Stimulated activated CD4-positive, alpha-beta T cell treated with anti-CD3 and anti-CD28 coated beads, Interleukin-4, amount 100 ng/mL, for 48 hours (primary cell): ENCODE results near the gene VASP.

Source experiments
- DNase-seq, 2 donors: peaks; one replicate each; pipeline ENCODE4 v3.0.0-alpha.2; 2020; ENCODE audit warnings: low read depth in 2 of 2

Gene VASP

DNA sequence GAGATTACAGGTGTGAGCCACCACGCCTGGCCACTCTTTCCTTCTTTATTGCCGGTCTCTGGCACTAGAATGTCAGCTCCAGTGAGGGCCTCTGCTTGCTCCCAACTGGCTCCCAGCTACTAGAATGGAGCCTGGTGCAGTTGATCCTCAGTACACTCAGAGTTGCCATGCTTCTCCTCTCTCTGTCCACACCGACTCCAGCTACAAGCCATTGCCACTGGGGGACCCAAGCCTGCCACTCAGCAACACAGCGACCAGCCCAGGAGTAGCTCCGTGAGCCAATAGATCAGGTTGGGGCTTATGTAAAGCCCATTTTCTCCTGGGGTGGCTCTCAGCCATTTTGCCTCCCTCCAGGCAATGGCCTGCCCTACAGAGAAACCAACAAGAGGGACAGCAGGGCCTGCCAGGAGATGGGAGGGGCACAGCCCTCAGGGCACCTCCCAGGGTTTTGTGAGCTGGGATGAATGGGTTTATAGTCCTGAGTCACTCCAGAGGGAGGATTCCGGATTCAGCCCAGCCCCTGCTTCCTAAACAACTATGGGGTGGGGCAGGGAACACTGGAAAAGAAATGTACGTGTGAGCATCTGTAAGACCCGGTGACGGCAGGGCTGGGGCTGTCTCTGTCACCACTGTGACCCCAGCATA is 40.8 kb downstream of the VASP start:
- no peak for DNase-seq

DNA sequence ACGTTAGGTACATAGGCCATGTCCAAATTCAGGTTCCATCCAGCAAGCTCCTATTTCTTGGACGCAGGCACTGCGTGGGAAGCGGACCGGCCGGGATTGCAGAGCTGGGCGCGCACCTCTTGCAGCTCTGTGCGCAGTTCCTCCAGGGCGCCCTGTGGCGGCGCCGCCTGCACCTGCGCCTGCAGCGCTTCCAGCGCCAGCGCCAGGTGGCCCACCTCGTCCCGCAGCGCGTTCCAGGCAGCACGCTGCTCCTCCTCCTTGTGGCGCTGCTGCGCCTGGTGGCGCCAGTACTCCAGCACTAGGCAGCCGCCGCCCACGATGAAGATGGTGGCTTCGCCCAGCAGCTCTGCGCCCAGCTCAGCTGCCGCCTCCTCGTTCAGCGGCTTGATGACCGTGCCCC is 46.2 kb downstream of the VASP start:
- DNase-seq: no peak

DNA sequence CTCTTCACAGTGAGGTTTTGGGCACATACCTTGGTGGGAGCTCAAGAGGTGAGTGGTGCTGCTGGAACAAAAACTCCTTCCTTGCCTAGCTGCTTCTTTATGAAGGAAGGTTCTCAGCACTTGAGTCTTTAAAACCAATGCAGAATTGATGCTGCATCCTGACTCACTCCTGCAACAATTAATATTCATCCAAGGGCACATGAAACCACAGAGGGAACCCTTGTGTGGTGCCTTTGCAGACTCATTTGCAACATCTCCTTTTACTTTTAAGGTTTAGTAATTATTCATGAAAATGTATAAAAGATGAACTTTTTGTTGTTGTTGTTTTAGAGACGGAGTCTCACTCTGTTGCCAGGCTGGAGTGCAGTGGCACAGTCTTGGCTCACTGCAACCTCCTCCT is 47.2 kb downstream of the VASP start:
- no peak for DNase-seq

- DNase-seq: no peak
These were observed 49.6 kb downstream of the VASP start for GRCh38 chr19:45556835-45557234.

- peak; percentile 48 to 52 for DNase-seq
These were observed 51.2 kb downstream of the VASP start for GRCh38 chr19:45558399-45558878.

- DNase-seq: no peak
These were observed 52.8 kb downstream of the VASP start for GRCh38 chr19:45560038-45560437.

- DNase-seq: no peak
These were observed 53.4 kb downstream of the VASP start for GRCh38 chr19:45560686-45561085.

DNA sequence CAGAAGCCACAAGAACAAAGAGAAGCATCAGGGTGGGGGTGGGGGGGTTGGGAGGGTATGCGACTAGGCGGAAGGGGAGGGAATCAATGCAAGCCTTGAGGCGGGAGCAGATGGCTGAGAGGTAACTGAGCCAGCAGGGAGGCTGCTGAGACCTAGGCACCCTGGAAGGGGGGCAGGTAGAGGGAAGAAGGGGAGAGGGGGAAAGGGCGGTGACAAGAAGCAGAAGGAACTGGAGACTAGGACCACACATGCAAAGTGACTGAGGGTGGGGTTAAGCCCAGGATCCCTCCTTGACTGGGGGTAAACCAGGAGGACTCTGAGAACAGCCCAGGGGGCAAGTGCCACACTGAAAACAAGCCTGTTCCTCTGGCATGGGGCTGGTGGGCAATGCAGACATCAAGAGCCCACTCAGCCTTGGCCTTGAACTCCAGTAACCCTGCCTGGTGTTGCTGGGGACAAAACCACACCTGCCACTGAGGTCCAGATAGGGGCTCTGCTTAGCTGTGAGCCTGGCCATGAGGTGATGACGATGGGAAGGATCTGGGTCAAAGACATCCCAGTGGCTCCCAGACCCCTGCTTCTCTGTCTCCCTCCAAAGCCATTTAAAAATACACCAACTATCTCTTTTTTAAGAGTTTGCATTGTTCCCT is 57.0 kb downstream of the VASP start:
- DNase-seq: no peak

GRCh38 chr19:45567609-45568008 is 60.3 kb downstream of the VASP start:
- DNase-seq: no peak

GRCh38 chr19:45568732-45569131 is 61.5 kb downstream of the VASP start:
- no peak for DNase-seq

GRCh38 chr19:45569619-45570421 is 62.5 kb downstream of the VASP start:
- DNase-seq: peak; percentile 62 to 69

DNA sequence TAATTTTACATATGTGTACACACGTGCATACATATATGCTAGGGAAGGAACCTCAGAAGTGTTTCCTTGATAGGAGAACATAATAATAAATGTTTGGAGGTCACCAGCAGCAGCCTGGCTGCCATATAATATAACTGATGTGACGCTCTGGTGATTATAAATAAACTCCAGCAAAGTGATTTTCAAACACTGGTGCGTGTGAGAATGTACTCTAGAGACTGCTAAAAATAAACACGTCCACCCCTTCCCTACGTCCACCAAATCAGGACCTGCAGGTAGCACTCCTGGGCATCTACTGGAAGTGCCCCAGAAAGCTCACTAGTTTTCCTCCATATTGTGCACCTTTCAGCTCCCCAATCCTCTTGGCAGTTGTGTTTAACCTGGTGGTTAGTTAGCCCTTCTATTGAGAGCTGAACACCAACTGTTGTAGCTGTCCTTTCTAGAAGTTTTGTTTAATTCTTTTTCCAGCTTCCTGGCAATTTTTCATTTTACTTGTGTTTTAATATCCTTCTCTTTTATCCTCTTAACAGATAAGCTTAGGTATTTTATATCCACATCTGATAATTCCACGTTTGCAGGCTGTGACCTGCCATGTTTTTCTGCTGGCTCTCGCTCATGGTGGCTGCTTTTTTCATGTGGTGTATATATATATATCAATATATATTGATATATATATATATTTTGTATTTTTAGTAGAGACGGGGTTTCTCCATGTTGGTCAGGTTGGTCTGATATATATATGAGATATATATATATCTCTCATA is 64.4 kb downstream of the VASP start:
- DNase-seq: no peak

- DNase-seq: no peak
These were observed 67.2 kb downstream of the VASP start for GRCh38 chr19:45574526-45574925.

GRCh38 chr19:45575216-45575615 is 67.9 kb downstream of the VASP start:
- DNase-seq: no peak
